ENCODE measurements around the gene SSBP3. TPM values are rescaled to one million over a fixed set of nuclear protein-coding genes. Genes with fewer than 3 reads are reported as not detected.

The SSBP3 gene
- total RNA-seq, 1 donor from 2014 or later: 19.7 TPM

- H3K4me3 ChIP-seq (ENCODE audit: low read depth, low read length): no peak overlapping the region
- TF ChIP-seq, protein P1, sequence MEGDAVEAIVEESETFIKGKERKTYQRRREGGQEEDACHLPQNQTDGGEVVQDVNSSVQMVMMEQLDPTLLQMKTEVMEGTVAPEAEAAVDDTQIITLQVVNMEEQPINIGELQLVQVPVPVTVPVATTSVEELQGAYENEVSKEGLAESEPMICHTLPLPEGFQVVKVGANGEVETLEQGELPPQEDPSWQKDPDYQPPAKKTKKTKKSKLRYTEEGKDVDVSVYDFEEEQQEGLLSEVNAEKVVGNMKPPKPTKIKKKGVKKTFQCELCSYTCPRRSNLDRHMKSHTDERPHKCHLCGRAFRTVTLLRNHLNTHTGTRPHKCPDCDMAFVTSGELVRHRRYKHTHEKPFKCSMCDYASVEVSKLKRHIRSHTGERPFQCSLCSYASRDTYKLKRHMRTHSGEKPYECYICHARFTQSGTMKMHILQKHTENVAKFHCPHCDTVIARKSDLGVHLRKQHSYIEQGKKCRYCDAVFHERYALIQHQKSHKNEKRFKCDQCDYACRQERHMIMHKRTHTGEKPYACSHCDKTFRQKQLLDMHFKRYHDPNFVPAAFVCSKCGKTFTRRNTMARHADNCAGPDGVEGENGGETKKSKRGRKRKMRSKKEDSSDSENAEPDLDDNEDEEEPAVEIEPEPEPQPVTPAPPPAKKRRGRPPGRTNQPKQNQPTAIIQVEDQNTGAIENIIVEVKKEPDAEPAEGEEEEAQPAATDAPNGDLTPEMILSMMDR (IDR thresholded peaks at IDR 0.05; ENCODE audit: insufficient read depth, low read length, poor library complexity, severe bottlenecking): no peak
- DNase-seq (ENCODE audit: low read depth): no peak
Measured at GRCh38 chr1:54294887-54295286, 111.3 kb downstream of the SSBP3 start.

GRCh38 chr1:54292002-54292911, 113.9 kb downstream of the SSBP3 start:
- no peak for DNase-seq (ENCODE audit: low read depth)
- H3K36me3 ChIP-seq (ENCODE audit: control insufficient read depth, insufficient read depth, low read length): no peaks in the 10 kb centered on the region
- TF ChIP-seq, protein P1 (IDR thresholded peaks at IDR 0.05; ENCODE audit: insufficient read depth, low read length, poor library complexity, severe bottlenecking): no peak
- no peak overlapping the region for H3K4me3 ChIP-seq (ENCODE audit: low read depth, low read length)
- H3K27me3 ChIP-seq (ENCODE audit: control insufficient read depth, insufficient read depth, low read length): no peaks in the 10 kb centered on the region

More at GRCh38 chr1:54294887-54295286, 111.3 kb downstream of the SSBP3 start:
- Histone ChIP-seq H3K36me3 (ENCODE audit: control insufficient read depth, insufficient read depth, low read length) (no peaks in the 10 kb centered on the region), H3K27me3 (ENCODE audit: control insufficient read depth, insufficient read depth, low read length) (no peaks in the 10 kb centered on the region)

DNA sequence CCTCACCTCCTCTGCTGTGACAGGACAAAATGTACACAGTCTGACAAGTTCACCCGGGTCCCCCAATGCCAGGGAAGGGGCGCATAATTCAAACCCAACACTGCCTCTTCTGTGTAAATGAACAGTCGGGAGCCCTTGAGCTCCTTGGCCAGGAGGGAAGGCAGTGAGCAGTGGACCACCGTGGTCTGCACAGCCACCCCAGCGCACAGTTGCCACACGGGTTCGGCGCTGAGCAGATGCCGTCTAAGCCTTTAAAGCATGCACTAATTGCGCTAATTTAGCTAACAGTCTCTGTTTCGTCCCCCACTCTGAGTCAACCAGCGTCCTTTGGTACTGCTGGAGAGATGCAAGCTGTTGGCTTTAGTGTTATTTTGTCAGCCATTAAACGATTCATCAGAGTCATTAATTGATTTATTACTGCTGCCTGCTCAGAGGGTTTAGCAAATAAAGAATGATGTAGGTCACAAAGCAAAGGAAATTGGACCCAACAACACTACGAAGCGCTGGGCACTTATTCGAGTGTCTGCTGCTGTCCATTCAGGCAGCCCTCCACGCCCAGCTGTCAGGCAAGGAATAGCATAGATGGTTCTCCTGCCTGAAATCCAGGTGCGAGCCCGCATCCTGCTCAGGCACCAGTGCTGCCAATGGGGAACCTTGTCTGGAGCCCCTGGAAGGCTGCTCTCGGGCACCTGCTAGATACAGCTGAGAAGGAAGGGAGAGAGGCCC, 114.8 kb downstream of the SSBP3 start:
- DNase-seq (ENCODE audit: low read depth): no peak
- TF ChIP-seq, protein P1 (IDR thresholded peaks at IDR 0.05; ENCODE audit: insufficient read depth, low read length, poor library complexity, severe bottlenecking): no peak
- H3K36me3 ChIP-seq (ENCODE audit: control insufficient read depth, insufficient read depth, low read length): no peaks in the 10 kb centered on the region
- no peak overlapping the region for H3K4me3 ChIP-seq (ENCODE audit: low read depth, low read length)
- no peaks in the 10 kb centered on the region for H3K27me3 ChIP-seq (ENCODE audit: control insufficient read depth, insufficient read depth, low read length)

- H3K4me3 ChIP-seq (ENCODE audit: low read depth, low read length): no peak overlapping the region
- H3K27me3 ChIP-seq (ENCODE audit: control insufficient read depth, insufficient read depth, low read length): no peaks in the 10 kb centered on the region
- no peak for DNase-seq (ENCODE audit: low read depth)
- TF ChIP-seq, protein P1 (IDR thresholded peaks at IDR 0.05; ENCODE audit: insufficient read depth, low read length, poor library complexity, severe bottlenecking): no peak
- H3K36me3 ChIP-seq (ENCODE audit: control insufficient read depth, insufficient read depth, low read length): no peaks in the 10 kb centered on the region
Measured at GRCh38 chr1:54290506-54291184, 115.5 kb downstream of the SSBP3 start.

- DNase-seq (ENCODE audit: low read depth): no peak
- no peak overlapping the region for H3K4me3 ChIP-seq (ENCODE audit: low read depth, low read length)
- TF ChIP-seq, protein P1 (IDR thresholded peaks at IDR 0.05; ENCODE audit: insufficient read depth, low read length, poor library complexity, severe bottlenecking): no peak
- no peaks in the 10 kb centered on the region for H3K36me3 ChIP-seq (ENCODE audit: control insufficient read depth, insufficient read depth, low read length)
- H3K27me3 ChIP-seq (ENCODE audit: control insufficient read depth, insufficient read depth, low read length): no peaks in the 10 kb centered on the region
Measured at GRCh38 chr1:54289712-54290233, 116.4 kb downstream of the SSBP3 start.

All from kidney epithelial cell (primary cell).